AG08395 (cell line): ENCODE data around the gene NOL9.

ENCODE experiments used
- DNase-seq: peaks from one replicate; pipeline ENCODE4 v3.0.0; 2012; ENCODE audit warnings: mixed read lengths, low spot score

NOL9 gene

GRCh38 chr1:6489383-6489765 lies 64.9 kb downstream of the NOL9 start:
- no peak for DNase-seq

- DNase-seq = no peak
These were observed 65.5 kb downstream of the NOL9 start for GRCh38 chr1:6488602-6489382.

DNA sequence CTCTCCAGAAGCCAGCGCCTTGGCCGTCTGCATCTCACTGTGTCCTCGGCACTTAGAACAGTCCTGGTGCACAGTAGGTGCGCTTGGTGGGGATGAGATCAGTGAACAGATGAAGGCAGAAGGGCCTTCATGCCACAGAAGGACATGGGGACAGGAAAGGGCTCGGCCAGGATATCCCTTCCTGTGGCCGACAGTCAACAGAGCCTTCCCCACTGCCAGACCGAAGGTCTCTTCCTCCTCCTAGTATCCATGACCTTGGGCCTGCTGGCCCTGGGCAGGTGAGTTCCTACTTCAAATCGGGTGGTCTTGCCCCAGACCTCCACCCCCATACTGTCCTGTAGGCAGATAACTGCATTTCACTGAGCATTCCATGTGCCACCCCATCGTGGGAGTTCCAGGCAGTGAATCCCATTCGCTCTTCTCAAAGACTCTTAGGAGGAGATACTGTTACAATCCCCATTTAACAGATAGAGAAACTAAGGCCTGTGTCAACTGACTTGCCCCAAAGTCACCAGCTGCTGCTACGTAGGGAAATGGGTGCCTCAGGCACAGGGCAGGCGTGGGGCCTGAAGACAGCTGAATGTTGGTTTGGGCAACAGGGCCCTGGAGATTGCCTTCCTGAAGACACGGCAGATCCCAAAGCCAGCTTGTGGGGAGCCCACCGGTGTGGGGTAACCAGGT lies 66.4 kb downstream of the NOL9 start:
- no peak for DNase-seq

DNA sequence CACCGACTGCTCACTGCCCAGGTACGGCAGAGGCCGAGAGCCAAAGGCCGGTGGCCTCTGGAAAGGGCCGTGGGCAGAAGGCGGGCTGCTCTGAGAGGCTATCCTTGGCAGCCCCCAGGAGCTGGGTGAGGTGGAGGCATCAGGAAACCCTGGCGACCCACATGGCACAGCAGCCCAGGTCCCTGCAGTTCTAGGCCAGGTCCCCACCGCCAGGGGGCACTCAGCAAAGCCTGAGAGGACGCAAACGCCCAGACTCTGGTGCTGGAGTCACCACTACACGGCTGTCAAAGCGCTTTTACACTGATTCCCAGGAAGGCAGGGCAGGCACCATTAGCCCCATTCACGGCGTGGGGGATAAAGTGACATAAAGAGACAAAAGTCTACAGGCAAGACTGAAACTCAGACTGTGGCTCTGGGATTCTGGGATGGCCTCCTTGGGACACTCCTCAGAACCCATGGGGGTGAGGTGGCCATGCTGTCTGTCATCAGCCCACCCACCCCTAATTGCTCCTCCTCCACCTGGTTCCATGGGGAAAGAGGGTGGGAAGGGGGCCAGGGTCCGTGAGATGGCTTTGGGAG lies 67.8 kb downstream of the NOL9 start:
- peak; percentile 90 for DNase-seq

DNA sequence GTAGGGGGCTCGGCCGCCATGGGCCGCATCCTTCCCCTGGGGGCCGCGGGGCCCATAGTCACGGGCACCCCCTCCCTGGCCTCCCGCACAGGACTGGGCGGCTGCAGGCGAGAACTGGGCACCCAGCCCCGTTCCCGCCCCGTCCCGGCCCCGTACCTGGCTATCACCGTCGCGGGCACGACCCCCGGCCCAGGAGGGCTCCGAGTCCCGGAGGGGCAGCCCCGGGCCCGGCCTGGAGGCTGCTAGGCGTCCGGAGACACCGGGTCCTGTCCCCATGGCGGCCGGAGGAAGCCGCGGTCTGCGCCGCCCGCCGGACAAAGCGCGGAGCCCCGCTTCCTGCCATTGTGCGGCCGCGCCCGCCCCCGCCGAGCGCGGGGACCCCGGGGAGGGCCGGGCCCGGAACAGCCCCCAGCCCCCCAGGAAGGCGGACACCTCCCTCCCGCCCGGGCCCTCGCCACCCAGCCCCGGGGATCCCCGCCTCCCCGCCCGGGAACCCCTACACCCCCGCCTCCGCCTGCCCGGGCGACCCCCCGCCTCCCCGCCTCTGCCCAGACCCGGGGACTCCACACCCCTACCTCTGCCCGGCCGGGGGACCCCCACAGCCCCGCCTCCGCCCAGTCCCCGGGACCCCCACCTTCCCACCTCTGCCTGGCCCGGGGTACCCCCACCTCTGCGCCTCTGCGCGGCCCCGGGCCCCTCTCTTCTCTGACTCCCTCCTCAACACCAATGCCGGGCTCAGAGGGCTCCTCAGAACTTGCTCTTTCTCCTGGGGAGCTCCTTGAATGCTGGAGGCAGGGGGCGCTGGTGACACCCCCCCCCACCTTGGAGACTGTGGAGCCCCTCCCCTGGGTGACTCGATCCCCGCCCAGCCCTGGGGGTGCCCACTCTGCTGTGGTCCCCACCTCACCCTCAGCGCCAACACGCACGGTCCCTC lies 68.9 kb downstream of the NOL9 start:
- no peak for DNase-seq

GRCh38 chr1:6484826-6485167 lies 69.5 kb downstream of the NOL9 start:
- DNase-seq = no peak

- no peak for DNase-seq
These were observed 70.6 kb downstream of the NOL9 start for GRCh38 chr1:6483761-6484117.

DNA sequence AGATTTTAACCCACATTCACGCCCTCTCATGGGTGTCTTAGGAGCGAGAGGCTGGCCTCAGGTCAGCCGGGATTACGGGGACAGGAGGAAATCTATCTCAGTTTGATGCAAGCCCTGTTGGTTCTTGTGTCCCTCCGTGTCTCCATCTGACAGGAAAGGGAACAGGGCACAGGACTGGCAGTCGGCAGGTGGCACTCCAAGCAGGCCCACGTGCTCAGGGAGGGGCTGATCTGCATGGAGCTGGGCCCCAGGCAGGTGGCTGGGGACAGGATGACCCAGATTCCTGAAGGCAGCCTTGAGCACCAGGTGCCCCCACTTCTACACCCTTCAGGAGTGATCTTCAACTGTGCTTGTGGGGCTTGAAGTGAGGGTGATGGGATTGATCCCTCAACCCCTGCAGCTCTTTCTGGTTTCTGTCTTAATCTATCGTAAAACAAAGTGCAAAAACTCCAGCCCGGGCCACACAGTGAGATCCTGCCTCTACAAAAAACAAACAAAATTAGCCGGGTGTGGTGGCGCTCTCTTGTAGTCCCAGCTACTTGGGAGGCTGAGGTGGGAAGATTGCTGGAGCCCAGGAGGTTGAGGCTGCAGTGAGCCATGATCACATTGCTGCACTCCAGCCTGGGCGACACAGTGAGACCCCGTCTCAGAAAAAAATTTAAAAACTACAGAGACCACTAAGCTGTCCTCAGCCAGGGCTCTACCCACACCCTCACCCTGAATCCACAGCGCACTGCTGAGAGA lies 71.1 kb downstream of the NOL9 start:
- DNase-seq = no peak

DNA sequence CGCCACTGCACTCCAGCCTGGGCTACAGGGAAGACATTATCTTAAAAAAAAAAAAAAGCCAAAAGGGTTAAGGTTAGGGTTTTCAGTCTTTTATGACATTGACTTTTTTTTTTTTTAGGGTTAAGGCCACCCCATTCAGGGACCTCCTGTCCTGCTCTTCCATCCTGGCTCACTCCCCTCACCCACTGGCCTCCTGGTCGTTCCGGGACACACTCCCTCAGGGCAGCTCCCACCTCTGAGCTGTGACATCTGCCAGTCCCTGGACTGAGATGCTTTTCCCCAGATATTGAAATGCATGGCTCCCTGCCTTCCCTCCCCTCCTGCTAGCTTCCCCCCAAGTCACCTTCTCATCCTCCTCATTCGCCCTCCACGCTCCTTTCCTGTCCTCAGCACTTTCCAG lies 72.5 kb downstream of the NOL9 start:
- DNase-seq = no peak

DNA sequence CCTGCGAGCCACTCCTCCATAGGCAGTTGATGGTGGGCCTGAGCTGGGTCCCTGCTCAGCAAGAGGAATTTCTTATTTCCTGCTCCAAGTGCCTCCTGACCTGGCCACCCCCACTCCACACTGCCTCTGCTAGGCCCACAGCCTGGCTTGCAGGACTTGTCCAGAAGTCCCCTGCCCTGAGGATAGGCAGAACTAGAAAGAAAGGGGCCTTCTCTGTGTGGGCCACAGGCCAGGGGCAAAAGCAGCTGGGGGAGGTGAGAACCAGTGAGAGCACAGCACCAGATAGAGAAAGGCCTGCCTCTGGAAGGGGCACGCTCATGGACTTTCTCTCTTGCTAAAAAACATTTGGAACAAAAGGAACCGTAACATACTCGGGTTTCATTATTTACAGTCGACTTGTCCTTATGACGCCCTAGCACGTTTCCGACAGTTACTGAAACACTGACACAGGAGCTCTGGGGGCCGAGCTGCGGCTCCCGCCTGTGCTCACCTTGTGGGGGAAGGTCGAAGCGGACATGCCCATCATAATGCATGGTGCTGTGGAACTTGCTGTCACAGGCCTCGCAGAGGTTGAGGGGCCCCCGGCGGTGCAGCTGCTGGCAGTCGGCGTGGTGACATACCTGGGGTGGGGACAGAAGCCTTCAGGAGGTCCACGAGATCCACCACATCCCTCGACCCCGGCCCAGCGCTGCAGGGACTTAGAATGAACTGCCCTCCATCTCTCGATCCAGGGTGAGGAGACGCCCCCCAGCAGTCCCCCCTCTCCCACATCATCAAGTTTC lies 77.1 kb downstream of the NOL9 start:
- no peak for DNase-seq

GRCh38 chr1:6476483-6476882 lies 77.8 kb downstream of the NOL9 start:
- no peak for DNase-seq

DNA sequence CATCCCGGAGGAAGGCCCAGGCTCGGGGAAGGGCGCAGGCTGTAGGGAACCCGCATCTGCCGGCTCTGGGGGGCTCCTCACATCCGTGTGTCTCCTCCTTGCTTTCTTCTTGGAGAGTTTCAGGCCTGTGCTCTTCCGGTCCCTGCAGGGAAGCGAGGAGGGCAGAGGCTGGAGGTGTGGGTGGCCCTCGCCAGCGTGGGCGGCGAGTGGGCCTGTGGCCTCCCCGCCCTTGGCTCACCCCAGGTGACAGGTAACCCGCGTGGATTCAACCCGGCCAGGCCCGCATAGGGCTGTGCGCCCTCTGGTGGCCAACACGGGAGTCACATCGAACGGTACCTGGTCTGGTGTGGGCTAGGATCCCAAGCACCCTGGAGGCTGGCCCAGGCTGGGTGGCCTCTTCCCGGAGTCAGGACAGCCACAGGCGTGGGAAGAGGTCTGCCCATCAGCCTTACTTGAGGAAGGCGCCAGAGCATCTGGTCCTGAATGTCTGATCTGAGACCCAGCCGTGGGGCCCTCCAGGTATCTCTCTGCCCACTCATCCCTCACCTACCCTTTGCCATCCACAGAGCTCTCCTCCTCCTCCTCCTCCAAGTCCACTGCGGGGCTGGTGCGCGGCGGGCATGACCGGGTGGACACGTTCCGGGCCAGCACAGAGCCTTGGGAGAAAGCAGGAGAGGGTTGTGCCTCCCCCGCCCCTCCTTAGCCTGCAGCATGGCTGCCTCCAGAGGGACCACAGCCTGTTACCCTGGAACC lies 78.8 kb downstream of the NOL9 start:
- peak; percentile 76 for DNase-seq

DNA sequence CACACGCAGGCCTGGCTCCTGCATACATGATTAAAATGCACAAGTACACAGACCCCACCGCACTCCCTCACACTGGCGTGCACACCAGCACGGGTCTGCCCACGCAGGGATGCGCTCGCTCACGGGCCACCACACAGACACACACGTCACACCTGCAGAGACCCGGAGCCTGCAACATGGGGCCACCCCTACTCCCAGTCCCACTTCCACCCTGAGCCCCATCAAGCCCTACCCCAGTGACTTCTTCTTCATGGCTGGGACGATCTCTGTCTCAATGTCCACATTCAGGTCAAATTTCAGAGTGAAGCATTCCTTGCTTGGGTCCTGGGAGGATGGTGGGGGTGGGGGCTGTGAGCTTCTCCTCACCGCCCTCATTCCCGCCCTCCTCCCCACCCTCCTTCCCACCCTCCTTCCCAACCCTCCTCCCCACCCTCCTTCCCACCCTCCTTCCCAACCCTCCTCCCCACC lies 79.5 kb downstream of the NOL9 start:
- DNase-seq = no peak

- no peak for DNase-seq
These were observed 80.1 kb downstream of the NOL9 start for GRCh38 chr1:6473974-6474814.

DNA sequence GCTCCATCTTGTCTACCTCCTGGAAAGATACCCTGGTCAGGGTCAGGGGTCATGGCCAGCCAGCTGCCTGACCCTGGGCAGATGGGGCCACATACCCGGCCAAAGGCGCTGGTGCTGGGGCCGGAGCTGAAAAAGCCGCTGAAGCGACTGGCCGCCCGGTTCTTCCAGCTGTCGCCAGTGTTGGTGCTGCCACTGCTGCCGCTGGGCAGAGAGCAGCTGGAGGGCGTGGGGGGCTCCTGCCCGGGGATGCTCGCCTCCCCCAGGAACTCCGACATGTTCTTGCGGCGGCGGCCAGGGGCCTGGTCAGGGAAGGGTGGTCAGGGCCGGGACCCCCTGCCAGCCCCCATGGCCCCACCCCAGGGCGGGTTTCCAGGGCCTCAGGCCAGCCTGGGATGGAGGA lies 81.2 kb downstream of the NOL9 start:
- no peak for DNase-seq

DNA sequence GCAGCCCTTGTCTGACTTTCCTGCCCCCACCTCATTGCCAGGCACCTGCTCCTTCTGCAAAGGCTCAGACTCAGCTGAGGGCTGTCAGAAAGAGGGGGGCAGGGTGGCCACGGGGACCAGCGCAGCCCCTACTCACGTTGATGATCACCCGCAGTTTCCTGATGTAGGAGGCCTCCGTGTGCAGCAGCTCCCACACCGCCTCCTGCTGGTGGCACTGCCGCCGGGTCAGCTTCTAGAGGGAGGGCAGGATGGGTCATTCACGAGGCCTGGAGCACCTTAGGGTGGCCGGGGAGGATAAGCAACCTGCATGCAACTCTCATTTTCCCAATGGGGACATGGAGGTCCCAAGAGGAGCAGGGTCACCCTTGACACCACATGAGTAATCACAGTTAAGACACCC lies 81.9 kb downstream of the NOL9 start:
- DNase-seq = no peak

GRCh38 chr1:6471970-6472368 lies 82.3 kb downstream of the NOL9 start:
- DNase-seq = no peak
